HG02642 (cell line): ENCODE results near the gene C11orf91.
"Not testable (repeated sequence)": the region's sequence is repeated elsewhere in the genome, so short reads cannot be mapped to it uniquely, and the experiment has no call there.

Experiments used
- ATAC-seq: cut with Tn5 transposase; IDR thresholded peaks from one replicate; pipeline ENCODE4 v1.9.1; 2021; ENCODE audit warnings: mild to moderate bottlenecking; ENCODE audit not compliant: unreplicated experiment, poor library complexity

C11orf91 gene

DNA sequence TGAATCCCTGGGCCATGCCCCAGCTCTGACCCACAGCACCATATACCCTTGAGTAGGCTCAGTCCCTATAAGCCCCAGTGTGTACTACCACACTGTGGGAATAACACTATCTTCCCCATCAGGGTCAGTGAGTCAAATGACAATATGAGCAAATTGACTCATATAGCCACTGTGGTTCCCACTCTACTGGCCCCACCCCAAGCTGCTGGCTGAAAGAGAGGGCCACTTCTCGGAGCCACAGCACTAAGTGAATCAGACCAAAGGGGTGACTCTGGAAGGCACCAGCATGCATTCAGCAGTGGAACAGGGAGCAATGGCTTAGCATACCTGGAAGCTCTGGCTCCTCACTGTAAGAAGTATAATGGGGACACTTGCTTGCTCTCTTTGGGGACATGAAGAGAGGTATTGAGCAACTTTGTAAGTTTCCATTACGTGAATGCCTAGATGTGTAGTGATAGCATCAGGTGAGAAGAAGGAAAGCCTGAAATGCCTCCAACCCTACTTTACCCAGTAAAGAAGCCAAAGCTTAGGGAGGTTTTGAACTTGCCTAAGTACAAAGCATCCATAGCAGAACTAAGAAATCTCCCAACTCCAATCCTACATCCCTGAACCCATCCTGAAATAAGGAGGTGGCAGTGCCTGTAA, 22.1 kb upstream of the C11orf91 start:
- ATAC-seq, result peak; percentile 82

DNA sequence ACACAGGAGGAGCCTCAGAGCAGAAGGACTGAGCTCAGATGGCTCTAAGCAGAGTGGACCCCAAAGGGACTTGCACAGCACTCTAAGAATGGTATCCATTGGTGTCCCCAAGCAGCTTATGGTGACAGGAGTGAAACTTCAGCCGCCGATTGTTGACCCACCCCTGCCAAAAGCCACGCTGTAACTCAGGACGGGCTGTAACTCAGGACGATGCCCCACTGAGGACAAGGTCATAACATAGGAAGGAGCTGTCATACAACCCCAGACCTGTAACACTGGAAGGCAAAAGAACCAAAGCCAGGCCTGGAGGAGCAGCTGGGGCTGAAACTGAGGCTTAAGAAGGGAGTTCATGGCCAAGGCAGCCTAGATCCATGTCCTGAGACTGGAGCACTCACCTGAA, 21.4 kb upstream of the C11orf91 start:
- ATAC-seq, result no peak

DNA sequence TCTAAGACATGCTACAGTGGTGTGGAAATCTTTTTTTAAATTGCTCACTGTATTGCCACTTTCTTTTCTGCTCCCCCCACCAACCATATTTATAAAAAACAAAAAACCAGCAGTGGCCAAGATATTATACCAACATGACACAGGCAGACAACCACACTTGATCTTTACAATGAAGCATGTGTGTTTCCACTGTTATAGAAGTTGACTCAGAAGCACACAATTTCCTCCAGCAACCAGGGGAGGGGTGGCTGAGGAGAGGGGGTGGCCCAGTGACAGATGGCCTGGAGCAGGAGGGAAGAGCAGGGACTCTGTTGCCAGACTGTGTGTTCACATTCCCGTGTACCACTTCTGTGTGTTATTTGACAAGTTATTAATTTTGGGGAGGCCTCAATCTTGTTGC, 20.8 kb upstream of the C11orf91 start:
- ATAC-seq, result no peak

DNA sequence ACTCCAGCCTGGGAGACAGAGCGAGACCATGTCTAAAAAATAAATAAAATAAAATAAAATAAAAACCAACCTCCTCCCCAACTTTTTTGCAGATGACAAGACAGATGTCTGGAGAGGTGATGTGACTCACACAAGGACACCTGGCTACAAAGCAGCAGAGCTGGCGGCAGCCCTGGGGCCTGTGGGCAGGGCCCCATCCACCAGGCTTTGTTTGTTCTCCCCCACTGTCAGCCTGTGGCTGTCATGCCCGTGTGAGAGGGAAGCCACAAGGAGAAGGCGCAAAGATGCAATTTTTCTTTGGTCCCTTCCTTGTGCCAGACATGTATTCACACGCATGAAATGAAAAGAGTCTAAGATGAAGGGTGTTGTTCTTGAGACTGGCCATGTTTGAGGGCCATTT, 19.0 kb upstream of the C11orf91 start:
- ATAC-seq, result no peak

DNA sequence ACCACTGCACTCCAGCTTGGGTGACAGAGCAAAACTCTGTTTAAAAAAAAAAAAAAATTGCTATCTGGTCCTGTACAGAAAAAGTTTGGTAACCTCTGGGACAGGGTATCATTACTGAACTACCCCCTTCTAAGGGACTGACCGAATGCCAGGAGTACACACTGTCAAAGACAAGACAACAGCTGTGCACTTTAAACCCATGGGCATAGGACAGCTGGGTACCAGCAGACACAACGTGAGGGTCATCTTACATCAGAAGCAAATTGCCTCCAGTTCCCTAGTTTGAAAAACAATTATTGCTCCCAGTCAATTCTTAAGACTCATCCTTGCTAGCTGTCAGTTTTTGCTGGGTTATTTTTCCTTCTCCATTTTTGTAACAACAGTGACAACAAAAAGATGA, 17.8 kb upstream of the C11orf91 start:
- no peak for ATAC-seq

DNA sequence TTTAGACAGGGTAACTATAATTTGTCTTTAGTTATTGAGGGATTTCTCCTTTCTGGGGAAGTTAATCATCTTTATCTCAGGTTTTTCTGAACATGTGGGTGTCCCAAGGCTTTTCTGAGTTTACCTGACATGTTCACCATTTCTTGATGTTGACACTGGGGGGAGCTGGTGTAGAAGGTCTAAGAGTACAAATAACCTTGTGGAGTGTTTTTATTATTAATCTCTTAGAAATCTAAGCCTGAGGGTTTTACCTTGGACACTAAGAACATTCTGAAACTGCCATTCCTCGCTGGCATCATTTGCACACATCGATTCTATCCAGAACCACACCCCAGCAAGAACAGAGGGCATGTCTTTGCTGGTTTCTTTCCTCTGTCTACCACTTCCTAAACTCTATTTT, 15.6 kb upstream of the C11orf91 start:
- ATAC-seq, result no peak

DNA sequence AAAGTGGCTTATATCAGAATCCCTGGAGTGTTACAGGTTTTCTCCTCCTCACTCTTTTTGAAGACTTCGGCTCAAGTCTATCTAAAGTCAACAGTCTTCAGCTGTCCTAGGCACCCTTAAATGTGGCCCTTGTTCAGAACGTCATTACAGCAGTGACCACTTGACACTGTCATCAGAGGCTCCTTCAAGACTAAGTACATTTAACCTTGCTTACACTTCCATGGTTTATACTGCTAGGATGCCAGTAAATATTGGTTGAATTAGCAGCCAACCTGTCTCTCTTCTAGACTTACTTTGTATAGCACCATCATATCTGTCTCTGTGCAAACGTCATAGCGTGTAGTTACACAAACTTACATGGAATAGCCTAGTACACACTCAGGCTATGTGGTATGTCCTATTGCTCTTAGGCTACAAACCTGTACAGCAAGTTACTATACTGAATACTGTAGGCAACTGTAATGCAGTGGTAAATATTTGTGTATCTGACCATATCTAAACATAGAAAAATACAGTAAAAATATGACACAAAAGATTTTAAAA, 13.3 kb upstream of the C11orf91 start:
- no peak for ATAC-seq

DNA sequence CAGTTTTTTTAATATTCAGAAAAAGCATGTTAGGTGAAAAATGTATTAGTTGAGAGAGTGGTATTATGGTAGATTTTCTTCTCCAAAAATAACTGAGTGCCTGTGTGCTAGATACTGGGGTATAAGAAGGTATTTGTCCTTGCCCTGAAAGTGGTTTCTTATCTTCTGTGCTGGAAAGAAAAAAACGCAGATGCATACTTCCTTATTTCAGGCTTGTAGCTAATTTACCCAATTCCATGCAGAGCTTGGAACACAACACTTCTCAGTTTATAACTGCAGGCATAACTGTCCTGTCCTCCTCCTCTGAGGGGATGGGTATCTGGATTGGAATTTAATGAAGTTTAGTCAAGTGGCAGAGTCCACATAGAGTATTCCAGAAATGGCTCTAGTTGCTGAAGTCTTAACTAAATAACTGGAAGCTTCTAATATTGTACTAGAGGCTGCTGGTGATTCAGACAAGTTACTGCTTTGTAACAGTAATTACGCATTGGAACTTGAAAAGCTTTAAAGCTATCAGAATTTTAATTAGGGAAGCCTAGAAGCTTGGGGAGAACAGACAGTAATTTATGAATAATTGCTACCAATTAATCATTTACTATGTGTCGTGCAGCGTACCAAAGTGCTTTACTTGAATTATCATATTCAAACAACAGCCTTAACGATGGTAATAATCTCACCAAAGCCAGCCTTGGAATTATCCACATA, 12.7 kb upstream of the C11orf91 start:
- no peak for ATAC-seq

DNA sequence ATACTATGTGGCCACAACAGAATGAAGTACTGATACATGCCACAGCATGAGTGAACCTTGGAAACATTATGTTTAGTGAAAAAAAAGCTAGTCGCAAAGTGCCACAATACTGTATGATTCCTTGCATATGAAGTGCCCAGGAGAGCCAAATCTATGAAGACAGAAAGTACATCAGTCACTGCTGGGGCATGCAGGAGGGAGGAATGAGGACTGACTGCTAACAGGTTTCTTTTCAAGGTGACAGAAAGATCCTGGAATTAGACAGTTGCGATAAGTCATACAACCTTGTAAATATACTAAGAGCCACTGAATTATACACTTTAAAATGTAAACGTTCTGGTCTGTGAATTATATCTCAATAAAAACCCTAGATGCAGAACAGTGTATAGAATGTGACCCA, 11.8 kb upstream of the C11orf91 start:
- ATAC-seq, result no peak

DNA sequence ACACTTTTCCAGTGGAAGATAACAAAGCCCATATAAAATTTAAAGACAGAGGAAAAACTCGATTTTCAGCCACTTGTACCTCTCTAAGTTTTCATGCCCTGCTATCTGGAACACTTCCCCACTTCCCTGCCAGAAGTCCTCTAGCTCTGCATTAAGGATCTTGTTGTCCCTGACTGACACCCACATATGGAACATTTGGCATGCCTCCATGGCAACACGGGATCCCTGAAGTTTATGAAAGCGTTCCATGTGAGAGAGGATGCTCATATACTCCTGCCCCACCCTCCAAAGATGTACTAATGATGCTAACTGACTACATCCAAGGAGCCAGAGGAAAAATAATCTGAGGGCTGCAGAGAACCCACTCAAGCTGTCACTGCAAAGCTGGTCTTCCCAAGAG, 8.8 kb upstream of the C11orf91 start:
- ATAC-seq, result no peak

DNA sequence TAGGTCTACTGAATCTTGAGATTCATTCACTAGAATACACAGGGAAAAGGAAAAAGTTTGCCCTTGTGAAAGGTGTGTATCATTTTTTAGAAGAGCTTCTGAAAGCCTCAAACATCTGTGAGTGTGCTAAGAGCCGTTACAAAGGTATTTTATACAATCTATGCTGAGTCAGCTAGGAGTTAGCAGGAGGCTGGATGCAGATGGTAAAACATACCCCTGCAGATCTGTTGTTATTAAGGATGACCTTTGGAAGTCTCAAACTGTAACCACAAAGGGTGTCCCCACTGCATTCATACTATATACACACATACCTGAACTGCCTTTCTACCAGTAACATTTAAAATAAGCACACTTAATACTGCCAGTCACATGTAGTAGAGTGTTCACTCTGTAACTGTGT, 8.4 kb upstream of the C11orf91 start:
- ATAC-seq, result no peak

DNA sequence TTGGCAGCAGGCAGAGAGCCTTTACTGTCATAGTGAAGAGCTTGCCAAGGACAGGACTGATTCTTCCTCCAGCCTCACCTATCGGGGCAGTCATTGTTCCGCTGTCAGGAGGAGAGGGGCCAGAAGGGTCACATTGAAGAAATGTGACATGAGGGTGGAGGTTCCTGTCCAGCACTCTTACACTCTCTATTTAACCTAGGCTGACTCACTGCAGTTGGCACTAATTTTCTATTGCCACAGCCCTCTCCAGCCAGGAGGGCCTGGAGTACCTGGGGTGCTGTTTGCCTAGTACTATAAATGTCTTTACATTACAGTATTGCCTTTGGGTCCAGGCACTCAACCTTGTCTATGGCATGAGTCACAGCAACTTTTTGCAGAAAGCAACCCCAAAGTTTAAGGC, 7.2 kb upstream of the C11orf91 start:
- not testable (repeated sequence) for ATAC-seq

DNA sequence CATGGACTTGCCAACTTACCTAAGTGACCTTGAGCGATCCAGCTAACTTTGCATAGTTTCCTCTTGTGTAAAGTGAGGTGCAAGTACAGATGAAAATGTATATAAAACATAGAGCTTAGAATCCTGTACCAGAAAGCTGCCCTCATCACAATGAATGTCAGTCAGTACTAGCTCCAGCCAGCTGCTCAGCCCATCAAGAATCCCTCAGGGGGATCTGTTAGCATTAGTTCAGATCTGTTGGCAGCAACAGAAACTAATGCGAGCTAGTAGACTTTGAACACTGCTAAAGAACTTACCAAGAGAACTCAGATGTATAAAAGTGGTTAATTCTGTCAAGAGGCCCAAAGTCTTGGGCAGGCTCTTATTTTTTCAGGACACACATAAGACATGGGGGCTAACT, 6.3 kb upstream of the C11orf91 start:
- no peak for ATAC-seq

DNA sequence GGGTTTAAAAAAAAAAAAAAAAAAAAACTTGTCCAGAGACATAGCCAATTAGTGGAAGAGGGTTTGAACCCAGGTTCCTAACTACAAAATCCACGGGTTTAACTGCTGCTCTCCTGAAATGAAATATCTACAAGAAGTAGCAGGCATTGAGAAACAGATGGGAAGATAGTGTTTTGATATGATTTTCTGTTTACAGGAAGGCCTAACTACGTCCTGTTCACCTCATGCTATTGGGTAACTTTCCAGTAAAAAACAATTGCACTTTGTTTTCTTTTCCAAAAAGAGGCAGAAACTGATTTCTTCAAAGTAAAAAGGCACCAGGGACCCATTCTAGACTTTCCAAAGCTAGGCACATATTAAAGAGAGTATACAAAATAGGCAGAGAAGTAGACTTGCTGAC, 5.9 kb upstream of the C11orf91 start:
- ATAC-seq, result no peak

DNA sequence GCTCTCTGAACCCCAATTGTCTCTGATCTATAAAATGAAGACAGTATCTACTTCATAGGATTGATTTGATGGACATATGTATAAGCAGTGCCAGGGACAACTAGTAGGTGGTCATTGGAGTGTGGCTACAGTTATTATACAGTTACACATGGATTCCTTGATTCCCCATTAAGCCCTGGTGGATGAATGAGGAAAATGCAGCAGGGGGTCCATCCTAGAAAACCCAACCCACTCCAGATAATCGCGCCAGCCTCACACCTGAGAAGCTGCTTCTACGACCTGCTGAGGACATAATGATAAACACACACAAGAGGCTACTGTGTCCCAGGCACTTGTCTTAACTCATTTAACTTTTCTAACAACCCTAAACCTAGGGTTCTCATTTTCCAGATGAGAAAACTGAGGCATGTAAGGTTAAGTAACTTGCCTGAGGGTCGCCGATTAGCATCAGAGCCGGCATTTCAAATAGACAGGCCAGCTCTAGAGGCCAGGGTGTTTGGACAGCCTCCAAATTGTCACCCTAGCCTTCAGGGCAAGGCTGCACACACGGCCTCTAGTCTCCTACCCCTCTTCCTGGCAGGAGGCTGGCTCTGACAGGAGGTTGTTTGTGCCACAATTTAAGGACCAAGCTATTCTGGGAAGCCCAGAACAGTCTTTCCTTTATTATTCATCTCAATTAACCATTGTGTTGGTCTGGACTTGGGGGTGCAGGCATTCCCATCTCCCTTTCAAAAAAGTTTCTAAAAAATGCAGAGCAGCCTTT, 3.8 kb upstream of the C11orf91 start:
- no peak for ATAC-seq

DNA sequence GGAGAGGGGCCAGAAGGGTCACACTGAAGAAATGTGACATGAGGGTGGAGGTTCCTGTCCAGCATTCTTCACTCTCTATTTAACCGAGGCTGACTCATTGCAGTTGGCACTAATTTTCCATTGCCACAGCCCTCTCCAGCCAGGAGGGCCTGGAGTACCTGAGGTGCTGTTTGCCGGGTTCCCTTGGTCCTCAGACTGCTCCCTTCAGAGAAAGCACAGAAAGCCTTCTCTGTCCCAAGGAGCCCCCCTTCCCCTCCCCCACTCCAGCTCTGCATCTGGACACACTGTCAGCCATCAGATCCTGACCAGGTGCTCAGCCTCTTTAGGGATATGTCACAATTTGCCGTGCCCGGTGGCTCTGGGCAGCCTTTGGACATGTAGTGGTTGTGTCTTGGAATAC, 3.2 kb upstream of the C11orf91 start:
- ATAC-seq, result no peak

DNA sequence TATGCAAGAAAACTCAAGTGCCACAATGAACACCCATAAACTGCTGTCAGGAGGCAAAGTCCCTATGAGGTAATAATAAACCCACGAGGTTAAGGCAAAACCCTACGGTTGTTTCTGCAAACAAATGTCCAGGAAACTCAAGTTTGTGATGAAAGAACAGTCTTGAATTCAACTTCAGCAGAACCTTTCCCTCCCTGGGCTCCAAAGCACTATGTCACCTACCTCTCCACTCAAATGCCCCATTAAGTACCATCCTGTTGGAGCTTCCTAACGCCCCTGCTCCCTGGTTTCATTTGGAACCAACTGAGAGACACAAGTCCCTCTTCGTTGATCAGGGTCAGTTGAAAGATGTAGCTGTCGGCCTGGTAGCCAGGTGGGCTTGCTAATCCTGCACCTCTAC, 2.6 kb upstream of the C11orf91 start:
- no peak for ATAC-seq

DNA sequence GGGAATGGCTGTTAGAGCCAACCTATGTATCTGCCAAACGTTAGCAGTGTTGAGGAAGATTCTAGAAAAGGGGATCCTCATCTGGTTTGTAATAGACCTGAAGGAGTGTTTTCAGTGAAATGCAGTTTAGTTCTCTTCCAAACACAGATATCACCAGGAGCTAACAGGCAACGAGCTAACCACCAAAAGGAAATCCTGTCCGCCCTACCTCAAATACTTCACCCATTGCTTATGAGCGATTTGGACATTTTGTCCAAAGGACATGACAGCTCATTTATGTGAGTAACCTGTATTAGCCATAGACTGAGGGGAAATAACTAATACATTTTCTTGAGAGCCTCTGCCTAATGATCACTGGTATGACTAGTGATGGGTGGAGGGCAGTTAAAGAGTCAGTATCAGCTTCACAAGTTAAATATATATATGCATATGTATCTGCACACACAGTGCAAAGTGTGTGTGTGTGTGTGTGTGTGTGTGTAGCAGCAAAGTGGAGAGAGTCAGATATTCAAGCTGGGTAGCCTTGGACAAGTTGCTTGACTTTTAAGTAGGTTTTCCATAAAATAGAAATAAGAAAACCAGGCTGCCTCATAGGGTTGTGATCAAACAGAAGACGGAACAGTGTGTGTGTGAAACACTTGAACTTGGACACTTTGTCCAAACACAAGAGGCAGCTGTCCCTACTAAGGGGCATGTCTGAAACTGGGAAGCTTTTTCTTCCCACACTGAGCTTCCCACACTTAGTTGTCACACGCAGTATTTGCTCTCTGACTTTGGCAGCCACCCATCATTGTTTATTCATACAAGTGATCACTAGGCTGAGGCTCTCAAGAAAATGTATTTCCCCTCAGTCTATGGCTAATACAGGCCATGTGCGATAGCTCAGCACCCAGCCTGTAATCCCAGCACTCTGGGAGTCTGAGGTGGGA, 940 bp upstream of the C11orf91 start:
- no peak for ATAC-seq

DNA sequence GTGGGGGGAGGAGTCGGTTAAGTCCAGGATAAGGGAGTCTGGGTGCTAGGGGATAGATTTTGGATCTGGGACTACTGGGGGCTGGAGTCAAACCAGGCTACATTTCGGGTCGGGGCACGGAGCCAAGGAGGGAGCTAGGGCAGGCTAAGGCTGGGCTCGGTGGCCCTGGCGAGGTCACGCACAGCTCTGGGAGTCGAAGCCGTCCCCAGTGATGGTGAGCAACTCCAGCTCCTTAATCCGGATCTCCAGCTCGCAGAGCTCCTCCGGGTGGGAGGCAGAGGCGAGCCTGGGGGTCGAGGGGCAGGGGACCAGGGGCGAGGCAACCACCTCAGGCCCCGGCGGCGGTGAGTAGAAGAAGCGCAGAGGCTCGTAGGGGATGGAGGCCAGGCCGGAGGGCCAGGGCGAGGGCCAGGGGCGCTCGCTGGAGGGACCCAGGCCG, 544 bp downstream of the C11orf91 start:
- ATAC-seq, result no peak

DNA sequence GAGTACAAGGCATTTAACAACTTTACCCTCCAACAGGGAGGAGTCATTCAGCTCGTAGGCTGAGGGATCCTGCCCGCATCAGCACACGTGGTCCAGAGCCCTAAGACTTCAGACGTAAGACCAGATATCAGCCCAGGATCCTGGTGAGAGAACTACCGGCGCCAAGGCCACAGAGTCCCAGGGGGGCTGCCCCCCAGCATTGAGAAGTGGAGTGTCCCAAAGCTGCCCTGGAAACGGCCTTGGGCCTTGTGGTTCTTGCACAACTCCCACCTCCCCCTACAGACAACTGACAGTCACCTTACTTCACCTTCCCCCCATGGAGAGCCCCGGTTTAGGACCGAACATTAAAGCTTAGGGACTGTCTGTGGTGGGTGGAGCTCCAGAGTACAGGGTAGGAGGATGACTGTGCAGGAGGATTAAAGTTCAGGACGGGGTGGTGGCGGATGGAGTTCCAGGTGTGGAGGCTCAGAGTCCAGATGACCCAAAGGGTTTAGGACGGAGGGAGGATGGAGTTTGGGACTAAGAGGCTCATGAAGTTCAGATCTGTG, 1.0 kb downstream of the C11orf91 start:
- ATAC-seq, result no peak
